Transverse colon (tissue), 4 donors: Measurements from ENCODE around the gene CCDC159. TPM values are rescaled to one million over a fixed set of nuclear protein-coding genes. Genes with fewer than 3 reads are reported as not detected.
"Not testable (repeated sequence)": the region's sequence is repeated elsewhere in the genome, so short reads cannot be mapped to it uniquely, and the experiment has no call there.

Source experiments
- DNase-seq: peaks from one replicate; pipeline ENCODE4 v3.0.0-alpha.2; 2019
- H3K27ac ChIP-seq, 4 donors: fragments of 200-600 bp; sonication (generic); 2 replicates each; pipeline ENCODE4 v1.5.1; 2016 to 2018; ENCODE audit warnings: inconsistent platforms in 4 of 4
- H3K27me3 ChIP-seq: fragments of 200-600 bp; sonication (generic); 2 replicates; pipeline ENCODE4 v1.5.1; 2017; ENCODE audit warnings: inconsistent platforms
- H3K36me3 ChIP-seq, 4 donors: fragments of 200-600 bp; sonication (generic); 2 replicates each; pipeline ENCODE4 v1.5.1; 2017 to 2019; ENCODE audit warnings: inconsistent platforms in 4 of 4
- H3K4me1 ChIP-seq, 4 donors: fragments of 200-600 bp; sonication (generic); 2 replicates each; pipeline ENCODE4 v1.5.1; 2017 to 2020; ENCODE audit warnings: inconsistent platforms in 4 of 4
- H3K4me3 ChIP-seq, 4 donors: fragments of 200-600 bp; sonication (generic); 1 replicate in 1 of 4; 2 replicates in 3 of 4; pipeline versions ENCODE4 v1.5.1 to v1.6.1; 2017 to 2019; ENCODE audit warnings: inconsistent platforms in 4 of 4
- H3K9me3 ChIP-seq, 2 donors: fragments of 200-600 bp; sonication (generic); 2 replicates each; pipeline ENCODE4 v1.5.1; 2017 to 2019; ENCODE audit warnings: inconsistent platforms in 2 of 2
- CTCF ChIP-seq, 5 experiments: fragments of 200-600 bp in 3 of 5; fragments of 450-650 bp in 2 of 5; sonication (generic) in 3 of 5; IDR thresholded peaks; 1 replicate in 2 of 5; 2 replicates in 3 of 5; pipeline ENCODE4 v1.5.1; 2016 to 2017; ENCODE audit warnings: antibody characterized with exemption in 5 of 5, inconsistent platforms in 3 of 5, mild to moderate bottlenecking in 2 of 5, moderate library complexity in 1 of 5
- EP300 ChIP-seq: sonication (generic); formaldehyde crosslinking; IDR thresholded peaks from one replicate; pipeline ENCODE4 v1.6.1; 2017; ENCODE audit warnings: antibody characterized with exemption, low read depth
- POLR2A ChIP-seq: fragments of 450-650 bp; IDR thresholded peaks from one replicate; pipeline ENCODE4 v1.6.1; 2016; ENCODE audit warnings: antibody characterized with exemption, mild to moderate bottlenecking, moderate library complexity
- POLR2AphosphoS5 ChIP-seq, 3 donors: sonication (generic); formaldehyde crosslinking; IDR thresholded peaks; one replicate each; pipeline ENCODE4 v1.6.1; 2016; ENCODE audit warnings: antibody characterized with exemption in 3 of 3
- WGBS, 2 donors: methylation state at CpG; one replicate each; pipeline ENCODE4 v1.1.5; 2018; ENCODE audit warnings: low coverage in 1 of 2; 5-methylcytosine and 5-hydroxymethylcytosine counted together
- in situ Hi-C, 4 donors: fragments of 200-750 bp; cut with MboI; loops; one replicate each; pipeline versions ENCODE4 v1.15.0 to v1.15.1; 2017; ENCODE audit warnings: low sequenced_read_pairs in 3 of 4, low pct_ligation_motif_present in 1 of 4, low pct_unique_long_range_greater_than_20kb in 1 of 4
- intact Hi-C: fragments of 100-400 bp; cut with DNase I; formaldehyde crosslinking; loops from one replicate; pipeline ENCODE4 v1.15.1; 2023; ENCODE audit warnings: low total_unique reads
- total RNA-seq, 4 donors: library from RNA; depleted of rRNA; stranded (reverse); fragments of >200 nt; gene quantifications; one replicate each; pipeline ENCODE4 v1.1.0, GENCODE V29; 2016

CCDC159 gene
- total RNA-seq, 4 donors from 2014 or later: 13.8 to 1,153 (median 26.1) TPM

- peaks cover 6% of the 10 kb centered on the region for H3K27me3 ChIP-seq
- H3K4me3 ChIP-seq: no peak overlapping the region
- H3K4me1 ChIP-seq: no peaks in the 10 kb centered on the region
- 88% methylated on average over 5 of the region's 5 CpGs; no CpG with 5 or more reads in 1 of the 2 donors for WGBS, 2 donors
- intact Hi-C loops: loop anchor here (10.0 kb wide), 1 partner anchor 170 kb away; no protein-coding TSS in a partner anchor
- H3K27ac ChIP-seq: no peak overlapping the region
- DNase-seq: no peak
- TF ChIP-seq POLR2A (no peak), EP300 (no peak), POLR2AphosphoS5 (IDR thresholded peaks at IDR 0.05) (no peak), CTCF (IDR thresholded peaks at IDR 0.05) (no peak)
- H3K36me3 ChIP-seq: no peaks in the 10 kb centered on the region
- in situ Hi-C loops: no loop called here
- no peaks in the 10 kb centered on the region for H3K9me3 ChIP-seq
Measured at GRCh38 chr19:11304936-11305335, 41.4 kb upstream of the CCDC159 start.

- in situ Hi-C loops: no loop called here
- no peak for DNase-seq
- Histone ChIP-seq H3K4me1 (no peaks in the 10 kb centered on the region), H3K27me3 (no peaks in the 10 kb centered on the region), H3K27ac (no peak overlapping the region), H3K36me3 (no peaks in the 10 kb centered on the region), H3K4me3 (no peak overlapping the region), H3K9me3 (no peaks in the 10 kb centered on the region)
- 72 to 100% methylated on average over 2 to 9 of the region's 9 CpGs for WGBS, 2 donors
- no peak for TF ChIP-seq POLR2A
- intact Hi-C loops: loop anchor here (10.0 kb wide), 1 partner anchor 168 kb away; no protein-coding TSS in a partner anchor
Measured at GRCh38 chr19:11306337-11306736, 40.0 kb upstream of the CCDC159 start.

DNA sequence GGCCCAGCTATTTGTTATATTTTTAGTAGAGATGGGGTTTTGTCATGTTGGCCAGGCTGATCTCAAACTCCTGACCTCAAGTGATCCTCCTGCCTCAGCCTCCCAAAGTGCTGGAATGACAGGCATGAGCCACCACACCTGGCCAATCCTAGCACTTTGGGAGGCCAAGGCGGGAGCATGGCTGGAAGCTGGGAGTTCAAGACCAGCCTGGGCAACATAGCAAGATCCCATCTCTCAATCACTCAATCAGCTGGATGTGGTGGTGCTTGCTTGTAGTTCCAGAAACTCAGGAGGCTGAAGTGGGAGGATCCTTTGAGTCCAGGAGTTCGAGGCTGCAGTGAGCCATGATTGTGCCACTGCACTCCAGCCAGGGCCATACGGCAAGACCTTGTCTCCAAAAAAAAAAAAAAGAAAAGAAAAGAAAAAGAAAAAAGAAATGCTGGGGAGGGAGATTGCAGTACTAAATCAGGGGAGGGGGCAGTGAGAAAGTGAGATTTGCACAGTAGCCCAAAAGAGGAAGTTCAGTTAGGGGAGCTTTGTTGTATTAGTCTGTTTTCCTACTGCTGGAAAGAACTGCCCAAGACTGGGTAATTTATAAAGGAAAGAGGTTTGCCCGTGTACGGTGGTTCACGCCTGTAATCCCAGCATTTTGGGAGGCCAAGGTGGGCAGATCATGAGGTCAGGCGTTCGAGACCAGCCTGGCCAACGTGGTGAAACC is 25.9 kb upstream of the CCDC159 start:
- H3K27ac ChIP-seq, DNase-seq, in situ Hi-C loops, H3K4me3 ChIP-seq, H3K36me3 ChIP-seq, intact Hi-C loops, H3K9me3 ChIP-seq, H3K27me3 ChIP-seq: not testable (repeated sequence)
- H3K4me1 ChIP-seq: peaks cover 13 to 46% (median 20%) of the 10 kb centered on the region in 4 donors
- WGBS, 2 donors: 58 to 74% methylated on average over 5 to 9 of the region's 9 CpGs

GRCh38 chr19:11321191-11322126 is 24.9 kb upstream of the CCDC159 start:
- in situ Hi-C loops: no loop called here
- Histone ChIP-seq H3K4me3 (no peak overlapping the region), H3K27me3 (no peaks in the 10 kb centered on the region), H3K36me3 (no peaks in the 10 kb centered on the region), H3K9me3 (no peaks in the 10 kb centered on the region), H3K4me1 (peaks cover 13 to 46% (median 20%) of the 10 kb centered on the region in 4 donors), H3K27ac (no peak overlapping the region)
- intact Hi-C loops: no loop called here
- 78 to 91% methylated on average over 6 to 14 of the region's 14 CpGs for WGBS, 2 donors
- TF ChIP-seq POLR2A (no peak), CTCF (IDR thresholded peaks at IDR 0.05) (no peak), EP300 (no peak), POLR2AphosphoS5 (IDR thresholded peaks at IDR 0.05) (no peak)
- DNase-seq: no peak
